Stimulated activated CD8-positive, alpha-beta memory T cell treated with anti-CD3 and anti-CD28 coated beads, Interleukin-7, amount 100 ng/mL, for 48 hours (primary cell): ENCODE data around the gene PHLPP1.

Source experiments
- DNase-seq, 2 donors: peaks; one replicate each; pipeline ENCODE4 v3.0.0-alpha.2; 2020; ENCODE audit warnings: low read depth in 1 of 2; ENCODE audit errors: extremely low read depth in 1 of 2

Gene PHLPP1

DNA sequence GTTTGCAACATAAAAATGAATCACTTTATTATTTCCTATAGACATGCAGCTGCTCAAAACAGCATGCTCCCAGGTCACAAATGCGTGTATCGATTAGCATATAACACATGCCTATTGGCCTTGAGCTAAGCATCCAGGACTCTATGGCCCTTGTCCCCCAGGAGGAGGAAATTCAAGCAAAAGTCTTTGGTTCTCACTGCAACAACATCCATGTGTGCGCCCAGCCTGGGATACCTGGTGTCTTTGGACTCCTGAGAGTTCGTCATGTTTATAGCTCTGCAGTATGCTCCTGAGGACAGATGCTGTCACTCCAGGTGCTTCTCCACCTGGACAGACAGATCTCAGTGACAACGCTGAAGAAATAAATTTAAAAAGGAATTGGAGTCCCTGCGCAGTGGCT, 284.6 kb downstream of the PHLPP1 start:
- DNase-seq = no peak

DNA sequence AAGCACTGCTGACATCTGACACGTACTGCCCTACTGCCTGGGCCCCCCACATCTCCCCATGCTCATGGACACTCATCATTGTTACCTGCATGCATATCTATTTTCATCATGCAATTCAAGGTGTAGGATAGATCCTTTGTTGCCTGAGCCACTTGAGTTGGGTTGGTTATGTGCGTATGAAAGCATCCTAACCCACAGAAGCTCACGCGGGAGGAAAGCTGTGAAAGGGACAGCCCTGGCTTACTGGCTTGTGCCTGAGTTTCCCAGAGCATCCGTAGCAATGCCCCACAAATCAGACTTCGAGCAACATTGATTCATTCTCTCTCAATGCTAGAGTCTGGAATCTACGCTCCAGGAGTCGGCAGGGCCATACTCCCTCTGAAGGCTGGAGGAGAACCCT, 285.5 kb downstream of the PHLPP1 start:
- no peak for DNase-seq

DNA sequence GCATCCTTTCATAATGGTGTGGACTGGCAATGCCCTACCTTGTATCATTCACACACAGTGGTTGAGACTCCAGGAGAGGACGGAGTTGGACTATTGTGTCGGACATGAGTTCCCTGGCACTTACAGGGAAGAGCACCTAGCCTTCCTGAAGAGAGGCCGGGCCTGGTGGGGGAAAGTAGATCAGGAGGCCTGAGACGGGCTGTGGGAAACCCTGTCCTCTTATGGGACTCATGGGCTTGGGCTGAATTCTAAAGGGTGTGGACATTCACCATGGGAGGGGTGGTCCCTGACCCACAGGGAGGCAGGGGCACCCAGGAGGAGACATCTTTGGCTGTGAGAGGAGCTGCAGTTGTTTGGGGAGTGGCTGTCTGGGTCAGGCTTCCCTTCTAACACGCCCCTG, 286.5 kb downstream of the PHLPP1 start:
- no peak for DNase-seq

DNA sequence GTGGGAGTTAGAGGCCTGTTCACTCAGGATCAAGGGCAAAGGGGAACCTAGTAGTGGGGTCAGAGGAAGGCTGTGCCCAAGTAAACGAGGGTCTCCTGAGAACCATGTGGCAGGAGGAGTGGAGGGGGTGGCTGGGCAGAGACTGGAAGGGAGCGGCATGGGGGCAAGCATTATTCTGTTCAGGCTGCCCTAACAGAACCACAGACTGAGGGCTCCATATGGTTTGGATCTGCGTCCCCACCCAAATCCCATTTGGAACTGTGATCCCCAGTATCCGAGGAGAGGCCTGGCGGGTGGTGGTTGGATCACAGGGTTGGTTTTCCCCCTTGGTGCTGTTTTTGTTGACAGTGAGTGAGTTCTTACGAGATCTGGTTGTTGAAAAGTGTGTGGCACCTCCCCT, 287.0 kb downstream of the PHLPP1 start:
- DNase-seq = no peak

DNA sequence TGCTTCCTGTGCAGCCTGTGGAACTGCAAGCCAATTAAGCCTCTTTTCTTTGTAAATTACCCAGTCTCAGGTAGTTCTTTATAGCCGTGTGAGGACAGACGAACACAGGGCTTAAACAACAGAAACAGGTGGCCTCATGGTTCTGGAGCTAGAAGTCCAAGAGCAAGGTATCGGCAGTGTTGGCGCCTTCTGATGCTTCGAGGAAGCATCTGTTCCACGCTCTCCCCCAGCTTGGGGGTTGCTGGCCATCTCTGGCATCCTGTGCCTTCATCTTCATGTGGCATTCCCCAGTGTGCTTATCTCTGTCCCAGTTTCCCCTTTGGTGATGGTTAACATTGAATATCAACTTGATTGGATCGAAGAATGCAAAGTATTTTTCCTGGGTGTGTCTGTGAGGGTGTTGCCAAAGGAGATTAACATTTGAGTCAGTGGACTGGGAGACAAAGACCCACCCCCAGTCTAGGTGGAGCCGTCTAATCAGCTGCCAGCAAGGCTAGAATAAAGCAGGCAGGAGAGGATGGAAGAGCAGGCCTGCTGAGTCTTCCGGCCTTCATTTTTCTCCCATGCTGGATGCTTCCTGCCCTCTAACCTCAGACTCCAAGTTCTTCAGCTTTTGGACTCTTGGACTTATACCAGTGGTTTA, 287.6 kb downstream of the PHLPP1 start:
- no peak for DNase-seq

DNA sequence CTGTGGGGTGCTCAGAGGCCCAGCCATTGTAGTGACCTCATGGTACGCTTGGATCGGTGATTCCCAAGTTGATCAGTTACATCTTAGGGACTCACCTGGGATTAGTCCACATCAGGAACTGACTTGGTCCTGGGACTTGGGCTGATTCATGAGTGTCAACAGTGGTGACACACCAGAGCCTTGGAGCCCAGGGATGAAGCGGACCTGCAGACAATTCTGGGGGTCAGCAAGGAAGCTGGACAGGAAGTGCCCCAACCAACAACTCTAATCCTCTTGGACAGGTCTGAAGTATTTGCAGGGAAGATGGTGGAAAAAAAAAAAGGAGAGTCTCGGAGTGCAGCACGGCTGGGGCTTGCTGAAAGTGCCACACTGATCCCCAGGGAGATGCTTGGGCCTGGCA, 288.6 kb downstream of the PHLPP1 start:
- DNase-seq = no peak

DNA sequence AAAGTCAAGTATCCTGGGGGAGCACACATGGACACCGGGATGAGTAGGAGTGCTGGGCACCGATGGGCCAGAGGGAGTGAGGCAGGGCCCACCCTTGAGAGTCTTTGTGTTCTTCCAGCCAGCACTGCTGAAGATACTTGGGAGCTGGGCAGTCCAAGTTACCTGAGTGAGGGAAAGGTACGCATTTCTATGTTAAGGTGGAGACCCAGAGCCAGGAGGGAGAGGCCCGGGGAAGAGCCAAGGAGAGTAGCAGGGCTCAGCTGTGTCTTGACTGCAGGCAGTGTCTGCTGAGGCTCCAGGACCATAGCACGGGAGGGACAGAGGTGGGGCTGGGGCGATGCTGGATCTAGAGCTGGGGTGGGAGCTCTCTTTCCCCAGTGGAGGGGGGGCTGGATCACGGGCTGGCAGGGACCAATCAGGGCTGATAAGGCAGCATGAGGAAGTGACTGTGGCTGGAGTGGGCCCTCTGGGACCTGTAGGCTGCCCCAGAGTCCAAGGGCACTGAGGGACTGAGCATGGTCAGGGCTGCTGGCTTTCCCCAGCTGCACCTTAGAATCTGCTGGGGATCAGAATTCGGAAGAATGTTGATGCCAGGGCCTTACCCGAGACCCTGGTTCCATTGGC, 289.2 kb downstream of the PHLPP1 start:
- no peak for DNase-seq

DNA sequence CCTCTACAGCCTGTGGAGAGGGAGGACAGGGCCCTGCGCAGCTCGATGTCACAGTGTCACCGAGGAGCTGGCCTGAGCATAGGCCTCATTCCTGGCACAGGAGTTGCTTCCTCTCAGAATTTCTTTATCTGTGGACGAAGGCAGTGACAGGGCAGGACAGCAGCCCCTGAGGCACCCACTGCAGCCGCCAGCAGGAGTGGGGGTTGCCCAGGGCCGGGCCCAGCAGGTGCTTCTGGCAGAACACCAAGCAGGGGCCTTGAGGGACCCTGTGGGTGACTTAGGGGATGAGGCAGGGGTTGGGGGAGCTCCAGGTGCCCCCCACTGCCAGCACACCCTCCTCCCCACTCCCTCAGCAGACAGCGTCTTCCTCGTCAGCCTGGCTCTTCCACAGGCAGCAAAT, 290.0 kb downstream of the PHLPP1 start:
- DNase-seq = no peak

DNA sequence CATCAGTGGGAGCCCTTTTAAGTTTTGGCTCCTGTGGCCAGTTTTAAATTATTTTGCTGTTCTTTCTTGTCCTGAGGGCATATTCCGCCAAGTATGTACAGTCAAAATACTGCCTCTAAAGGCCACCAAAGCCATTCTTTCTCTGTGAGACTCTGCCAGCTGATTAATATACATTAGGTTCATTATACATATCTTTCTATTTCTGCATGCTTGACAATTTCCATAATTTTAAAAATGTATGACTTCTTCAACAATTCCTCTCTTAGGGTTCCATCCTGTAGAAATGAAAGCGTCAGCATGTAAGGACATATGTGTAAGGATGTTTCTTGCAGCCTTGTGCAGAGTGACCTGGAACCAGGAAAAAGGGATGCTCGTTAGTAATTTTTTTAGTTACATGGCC, 291.9 kb downstream of the PHLPP1 start:
- no peak for DNase-seq

DNA sequence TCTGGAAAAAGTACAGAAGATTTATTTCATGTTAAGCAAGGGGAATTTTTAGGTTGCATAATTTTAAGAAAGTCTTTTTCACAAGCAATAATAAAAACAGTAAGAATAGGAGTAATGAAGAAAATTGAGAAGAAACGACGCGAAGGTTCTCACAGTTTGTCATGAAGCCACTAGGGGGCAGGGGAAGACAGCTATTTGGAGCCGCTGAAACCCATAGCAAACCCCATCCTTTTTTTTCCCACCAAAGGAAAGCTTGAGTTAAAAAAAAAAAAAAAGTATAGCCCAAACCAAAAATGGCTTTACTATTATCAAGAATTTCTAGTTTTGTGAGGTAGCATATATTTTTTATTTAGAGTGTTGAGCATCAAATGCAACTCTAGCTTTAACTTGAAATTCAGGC, 300.9 kb downstream of the PHLPP1 start:
- DNase-seq = peak in 1 of 2 donors; percentile 7

DNA sequence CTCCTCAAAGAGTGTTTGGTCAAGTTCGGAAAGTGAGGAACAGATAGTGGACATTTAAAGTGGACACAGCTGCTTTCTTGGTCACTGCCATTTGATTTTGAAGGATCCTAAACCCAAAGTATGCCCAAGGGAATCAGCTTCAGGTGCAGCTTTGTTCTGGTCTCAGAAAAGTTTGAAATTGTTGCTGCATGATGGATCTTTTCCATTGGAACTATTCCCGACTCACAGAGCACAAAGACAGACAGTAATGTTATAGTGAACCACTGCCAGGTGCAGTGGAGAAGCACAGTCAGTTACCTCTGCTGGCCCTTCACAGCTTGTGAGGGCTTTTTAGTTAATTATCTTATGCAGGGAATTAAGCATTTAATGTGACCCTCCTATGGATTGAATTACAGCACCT, 301.7 kb downstream of the PHLPP1 start:
- DNase-seq = no peak

DNA sequence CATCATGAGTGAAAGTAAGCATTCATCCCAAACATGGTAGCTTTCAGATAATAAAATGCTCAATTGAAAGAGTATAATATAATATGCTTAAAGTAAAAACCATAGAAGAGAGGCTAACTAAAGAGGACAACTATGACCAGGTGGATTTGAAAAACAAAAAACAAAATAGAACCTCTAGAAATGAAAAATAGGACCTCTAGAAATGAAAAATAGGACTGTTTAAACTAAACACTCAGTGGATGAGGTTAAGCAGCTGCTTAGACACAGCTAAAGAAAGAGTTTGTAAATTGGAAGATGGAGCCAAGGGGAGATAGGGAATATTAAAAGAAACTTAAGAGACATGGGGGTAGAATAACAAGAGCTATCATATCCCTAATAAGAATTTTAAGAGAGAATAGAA, 302.6 kb downstream of the PHLPP1 start:
- DNase-seq = no peak

DNA sequence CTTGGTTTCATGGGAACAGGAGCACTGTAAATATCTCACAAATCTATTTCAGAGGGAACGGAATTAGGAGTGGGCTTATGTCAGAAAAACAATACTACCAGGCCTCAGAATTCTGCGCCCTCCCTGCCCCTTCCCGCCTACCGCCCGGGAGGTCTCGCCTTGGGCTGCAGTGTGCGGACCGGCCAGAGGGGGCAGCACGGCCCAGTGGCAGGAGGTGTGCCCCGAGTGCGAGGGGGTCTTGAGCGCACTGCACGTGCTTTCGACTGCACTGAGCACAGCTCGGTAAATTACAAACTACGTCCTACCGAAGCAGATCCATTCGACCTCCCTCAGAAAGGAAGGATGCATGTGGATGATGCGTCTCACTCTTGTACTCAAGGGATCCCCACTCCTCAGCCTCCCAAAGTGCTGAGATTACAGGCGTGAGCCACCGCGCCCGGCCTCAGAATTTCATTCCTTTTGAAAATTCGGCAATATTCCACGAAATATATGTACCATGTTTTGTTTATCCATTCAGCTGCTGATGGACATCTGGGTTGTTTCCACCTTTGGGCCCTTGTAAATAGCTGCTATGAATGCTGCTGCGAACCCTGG, 307.2 kb downstream of the PHLPP1 start:
- DNase-seq = no peak

DNA sequence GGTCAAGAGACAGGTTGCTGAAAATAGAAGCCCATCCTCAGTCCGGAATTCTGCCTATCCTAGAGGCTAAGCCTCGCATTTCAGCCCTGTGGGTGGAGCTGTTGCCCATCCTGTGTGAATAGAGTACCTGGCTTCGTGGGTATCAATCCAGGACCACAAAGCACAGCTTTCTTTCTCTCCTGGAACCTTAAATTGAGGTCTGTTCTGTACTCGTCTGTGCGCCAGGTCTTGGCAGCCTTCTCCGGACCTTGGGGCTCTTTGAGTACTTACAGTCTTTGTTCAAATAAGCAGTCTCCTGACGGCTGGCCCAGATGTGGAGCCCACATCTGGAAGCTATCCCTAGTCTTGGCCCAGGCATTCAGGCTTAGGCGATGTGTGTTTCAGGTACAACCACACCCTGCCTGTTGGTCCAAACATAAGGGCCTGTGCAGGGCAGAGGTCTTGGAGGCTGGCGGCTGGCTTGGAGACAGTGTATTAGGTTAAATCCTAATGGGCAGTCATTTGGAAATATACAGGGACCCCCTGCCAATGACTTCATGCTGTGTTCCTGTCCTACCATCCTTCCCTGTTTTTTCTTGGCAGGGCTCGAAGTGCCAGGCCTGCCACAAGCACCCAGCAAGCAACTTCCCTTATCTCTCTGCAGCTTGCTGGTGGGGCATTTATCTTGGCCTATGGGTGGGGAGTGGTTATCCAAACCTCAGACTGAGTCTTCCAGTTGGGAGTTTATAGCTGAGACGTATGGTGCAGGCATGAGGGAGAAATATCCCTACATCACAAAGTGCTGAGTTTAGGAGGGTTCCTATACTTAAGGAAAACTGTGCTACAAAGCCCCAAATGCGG, 310.1 kb downstream of the PHLPP1 start:
- no peak for DNase-seq

DNA sequence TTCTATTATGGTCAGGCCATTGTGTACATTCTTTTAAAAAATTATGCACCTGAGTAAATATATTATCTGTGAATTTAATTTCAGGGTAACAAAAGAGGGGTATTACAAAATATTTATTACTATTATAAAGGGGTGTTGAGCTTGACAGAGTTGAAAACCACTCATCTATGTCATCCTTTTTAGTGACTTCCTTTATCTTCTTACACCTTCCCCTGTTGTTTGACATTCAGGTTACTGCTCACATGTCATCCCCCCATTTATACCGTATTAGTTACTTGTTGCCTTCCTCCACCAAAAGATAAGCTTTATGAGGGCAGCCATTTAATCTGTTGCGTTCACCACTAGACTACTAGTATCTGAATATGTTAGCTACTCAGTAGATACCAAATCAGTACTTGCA, 313.0 kb downstream of the PHLPP1 start:
- DNase-seq = no peak
